Hindlimb muscle (tissue), 1 donor: ENCODE measurements around the gene KLF15. TPM values are rescaled to one million over a fixed set of nuclear protein-coding genes. Genes with fewer than 3 reads are reported as not detected.

ENCODE experiments used
- DNase-seq: peaks from one replicate; pipeline ENCODE4 v3.0.0-alpha.2; 2013
- polyA plus RNA-seq: library from polyadenylated mRNA; unstranded; fragments of 120-200 nt; gene quantifications from one replicate; pipeline ENCODE4 v1.2.1, GENCODE V29; 2013; ENCODE audit not compliant: insufficient read length

Gene KLF15
- polyA plus RNA-seq: 1.6 TPM

- peak; percentile 83 for DNase-seq
These were observed at the start of gene KLF15 for GRCh38 chr3:126357295-126358037. Gene KLF15, minus strand, starts transcription at chr3:126357408. Its CDS starts 4,486 bp downstream, at chr3:126352922.

GRCh38 chr3:126406389-126407296 is 49.4 kb upstream of the KLF15 start:
- no peak for DNase-seq

GRCh38 chr3:126402666-126403302 is 45.6 kb upstream of the KLF15 start:
- no peak for DNase-seq

GRCh38 chr3:126402178-126402577 is 45.0 kb upstream of the KLF15 start:
- DNase-seq: no peak

- no peak for DNase-seq
These were observed 44.5 kb upstream of the KLF15 start for GRCh38 chr3:126401611-126402160.

GRCh38 chr3:126399756-126400155 is 42.5 kb upstream of the KLF15 start:
- no peak for DNase-seq

GRCh38 chr3:126399351-126399735 is 42.1 kb upstream of the KLF15 start:
- DNase-seq: no peak

- no peak for DNase-seq
These were observed 41.5 kb upstream of the KLF15 start for GRCh38 chr3:126398423-126399350.

- no peak for DNase-seq
These were observed 40.6 kb upstream of the KLF15 start for GRCh38 chr3:126397610-126398422.

GRCh38 chr3:126396536-126396935 is 39.3 kb upstream of the KLF15 start:
- no peak for DNase-seq

- DNase-seq: no peak
These were observed 38.8 kb upstream of the KLF15 start for GRCh38 chr3:126395846-126396513.

- no peak for DNase-seq
These were observed 37.7 kb upstream of the KLF15 start for GRCh38 chr3:126394977-126395321.

- DNase-seq: peak; percentile 50
These were observed 37.2 kb upstream of the KLF15 start, which contains the start of gene CFAP100 for GRCh38 chr3:126394179-126394976. Gene CFAP100, plus strand, starts transcription at chr3:126394909. Its CDS starts 1,092 bp downstream, at chr3:126396001.

- DNase-seq: no peak
These were observed 36.4 kb upstream of the KLF15 start for GRCh38 chr3:126393563-126393962.

GRCh38 chr3:126392246-126392645 is 35.0 kb upstream of the KLF15 start:
- DNase-seq: no peak

- no peak for DNase-seq
These were observed 34.4 kb upstream of the KLF15 start for GRCh38 chr3:126391631-126392030.

GRCh38 chr3:126390751-126391150 is 33.5 kb upstream of the KLF15 start:
- DNase-seq: no peak

GRCh38 chr3:126390201-126390600 is 33.0 kb upstream of the KLF15 start:
- DNase-seq: no peak

- no peak for DNase-seq
These were observed 32.6 kb upstream of the KLF15 start for GRCh38 chr3:126389794-126390146.
